ENCODE measurements around the gene LCE3C.
"Not testable (repeated sequence)": the region's sequence is repeated elsewhere in the genome, so short reads cannot be mapped to it uniquely, and the experiment has no call there.

The LCE3C gene

GRCh38 chr1:152599934-152600333 lies at the start of gene LCE3C:
LCE3C (plus strand) TSS chr1:152600234; CDS start chr1:152600732, 498 bp downstream.
- no peak for DNase-seq (ENCODE audit: low read depth)

- no peak for DNase-seq (ENCODE audit: low read depth)
Observed at GRCh38 chr1:152565115-152565514, 34.9 kb upstream of the LCE3C start.

- DNase-seq (ENCODE audit: low read depth) = no peak
Observed at GRCh38 chr1:152565535-152566215, 34.4 kb upstream of the LCE3C start.

- no peak for DNase-seq (ENCODE audit: low read depth)
Observed at GRCh38 chr1:152566681-152567080, 33.4 kb upstream of the LCE3C start, which contains the start of gene LCE3E. LCE3E (minus strand) TSS chr1:152566780; CDS start chr1:152566208, 572 bp downstream.

- no peak for DNase-seq (ENCODE audit: low read depth)
Observed at GRCh38 chr1:152577168-152577567, 22.9 kb upstream of the LCE3C start.

GRCh38 chr1:152579526-152579925 lies 20.5 kb upstream of the LCE3C start:
- DNase-seq (ENCODE audit: low read depth) = not testable (repeated sequence)

GRCh38 chr1:152580433-152580832 lies 19.6 kb upstream of the LCE3C start, which contains the start of gene LCE3D:
LCE3D (minus strand) TSS chr1:152580516; CDS start chr1:152579936, 580 bp downstream.
- no peak for DNase-seq (ENCODE audit: low read depth)

GRCh38 chr1:152582647-152583046 lies 17.4 kb upstream of the LCE3C start:
- DNase-seq (ENCODE audit: low read depth) = no peak

- no peak for DNase-seq (ENCODE audit: low read depth)
Observed at GRCh38 chr1:152585586-152585985, 14.4 kb upstream of the LCE3C start.

- DNase-seq (ENCODE audit: low read depth) = no peak
Observed at GRCh38 chr1:152596986-152597385, 3.0 kb upstream of the LCE3C start.

GRCh38 chr1:152613511-152613910 lies 13.5 kb downstream of the LCE3C start, which contains the start of gene LCE3B:
LCE3B (plus strand) TSS chr1:152613811; CDS start chr1:152613811, 0 bp downstream.
- no peak for DNase-seq (ENCODE audit: low read depth)

GRCh38 chr1:152621993-152622392 lies 22.0 kb downstream of the LCE3C start:
- DNase-seq (ENCODE audit: low read depth) = no peak

- DNase-seq (ENCODE audit: low read depth) = no peak
Observed at GRCh38 chr1:152622803-152623202, 22.8 kb downstream of the LCE3C start, which contains the start of gene LCE3A. LCE3A (minus strand) TSS chr1:152623103; CDS start chr1:152623103, 0 bp downstream.

GRCh38 chr1:152623203-152623844 lies 23.3 kb downstream of the LCE3C start:
- DNase-seq (ENCODE audit: low read depth) = no peak

- DNase-seq (ENCODE audit: low read depth) = no peak
Observed at GRCh38 chr1:152626744-152627143, 26.7 kb downstream of the LCE3C start.

- DNase-seq (ENCODE audit: low read depth) = no peak
Observed at GRCh38 chr1:152630596-152630995, 30.6 kb downstream of the LCE3C start.

- DNase-seq (ENCODE audit: low read depth) = no peak
Observed at GRCh38 chr1:152640351-152640750, 40.3 kb downstream of the LCE3C start.

- no peak for DNase-seq (ENCODE audit: low read depth)
Observed at GRCh38 chr1:152643945-152644344, 43.9 kb downstream of the LCE3C start.

GRCh38 chr1:152645146-152645545 lies 45.1 kb downstream of the LCE3C start:
- DNase-seq (ENCODE audit: low read depth) = no peak

GRCh38 chr1:152646656-152647055 lies 46.6 kb downstream of the LCE3C start:
- no peak for DNase-seq (ENCODE audit: low read depth)
